G401 (cell line): ENCODE measurements around the gene CYP8B1. TPM values are rescaled to one million over a fixed set of nuclear protein-coding genes. Genes with fewer than 3 reads are reported as not detected.

Source experiments
- DNase-seq: peaks from one replicate; pipeline ENCODE4 v3.0.0-alpha.2; 2015; ENCODE audit warnings: low spot score
- in situ Hi-C: cut with HindIII; loops from 2 replicates; pipeline ENCODE4 v1.10.0; 2016; ENCODE audit warnings: low sequenced_read_pairs, mixed read lengths
- total RNA-seq: library from RNA; depleted of rRNA; stranded (reverse); fragments of >200 nt; shearing (Covaris generic); gene quantifications from 2 replicates; pipeline ENCODE4 v1.2.3, GENCODE V29; 2014; rRNA removed

The CYP8B1 gene
- total RNA-seq, 1 experiment from 2014 or later: not detected

DNA sequence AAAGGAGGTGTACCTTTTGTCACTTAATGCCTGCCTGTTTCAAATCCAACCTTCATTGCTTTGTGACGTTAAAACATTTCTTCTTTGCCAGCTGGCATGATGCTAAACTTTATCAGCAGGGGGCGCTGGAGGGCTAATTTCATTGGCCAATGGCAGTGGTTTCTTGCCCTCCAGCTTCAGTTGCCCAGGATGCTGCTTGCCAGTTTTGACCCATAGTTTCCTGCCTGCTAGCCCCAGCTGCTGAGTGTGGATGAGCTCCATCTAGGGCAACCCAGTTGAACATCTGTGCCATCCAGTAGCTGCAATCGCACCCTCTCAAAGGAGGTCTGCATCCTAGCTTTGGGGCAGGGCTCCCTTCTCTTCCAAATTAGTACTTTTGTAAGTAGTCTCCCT, 44.4 kb downstream of the CYP8B1 start:
- in situ Hi-C loops: no loop called here
- peak; percentile 26 for DNase-seq

DNA sequence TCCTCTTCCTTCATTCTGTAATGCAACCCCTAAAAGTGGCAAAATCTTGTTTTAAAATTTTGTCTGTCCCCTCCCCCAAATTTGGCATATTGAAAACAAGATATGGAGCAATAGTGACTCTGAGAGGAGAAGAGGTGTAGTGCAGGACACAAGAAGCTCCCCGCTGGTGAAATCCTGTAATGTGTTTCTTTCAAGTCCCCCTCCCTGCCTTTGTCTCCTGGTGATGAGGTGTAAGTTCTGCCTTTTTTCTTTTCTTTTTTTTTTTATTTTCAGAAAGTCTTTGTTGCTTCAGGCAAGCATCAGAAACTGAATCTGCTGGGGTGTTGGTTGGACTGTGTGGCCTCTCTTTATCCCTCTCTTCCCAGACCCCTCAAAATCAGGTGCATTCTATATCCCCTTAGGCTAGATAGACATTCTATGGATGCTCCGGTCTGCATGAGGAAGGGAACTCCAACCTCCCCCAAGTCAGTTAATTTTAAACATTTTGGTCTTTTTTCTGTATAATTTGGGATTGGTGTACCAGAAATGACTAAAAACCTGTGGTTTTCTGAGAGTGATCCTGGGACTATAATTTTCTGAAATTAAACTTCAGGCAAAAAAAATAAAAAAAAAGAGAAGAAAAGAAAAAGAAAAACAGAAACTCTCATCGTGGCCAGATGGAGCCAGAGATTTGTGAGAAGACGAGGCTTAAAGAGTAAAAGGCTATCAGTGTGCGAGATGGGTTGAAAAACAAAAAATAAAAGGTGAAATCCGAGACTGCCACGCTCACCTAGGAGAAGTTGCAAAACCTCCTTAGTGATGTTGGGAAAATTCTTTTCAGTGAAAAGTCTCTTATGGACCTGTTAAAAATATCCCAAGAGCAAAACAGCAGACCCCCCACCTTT, 45.0 kb downstream of the CYP8B1 start:
- in situ Hi-C loops: no loop called here

DNA sequence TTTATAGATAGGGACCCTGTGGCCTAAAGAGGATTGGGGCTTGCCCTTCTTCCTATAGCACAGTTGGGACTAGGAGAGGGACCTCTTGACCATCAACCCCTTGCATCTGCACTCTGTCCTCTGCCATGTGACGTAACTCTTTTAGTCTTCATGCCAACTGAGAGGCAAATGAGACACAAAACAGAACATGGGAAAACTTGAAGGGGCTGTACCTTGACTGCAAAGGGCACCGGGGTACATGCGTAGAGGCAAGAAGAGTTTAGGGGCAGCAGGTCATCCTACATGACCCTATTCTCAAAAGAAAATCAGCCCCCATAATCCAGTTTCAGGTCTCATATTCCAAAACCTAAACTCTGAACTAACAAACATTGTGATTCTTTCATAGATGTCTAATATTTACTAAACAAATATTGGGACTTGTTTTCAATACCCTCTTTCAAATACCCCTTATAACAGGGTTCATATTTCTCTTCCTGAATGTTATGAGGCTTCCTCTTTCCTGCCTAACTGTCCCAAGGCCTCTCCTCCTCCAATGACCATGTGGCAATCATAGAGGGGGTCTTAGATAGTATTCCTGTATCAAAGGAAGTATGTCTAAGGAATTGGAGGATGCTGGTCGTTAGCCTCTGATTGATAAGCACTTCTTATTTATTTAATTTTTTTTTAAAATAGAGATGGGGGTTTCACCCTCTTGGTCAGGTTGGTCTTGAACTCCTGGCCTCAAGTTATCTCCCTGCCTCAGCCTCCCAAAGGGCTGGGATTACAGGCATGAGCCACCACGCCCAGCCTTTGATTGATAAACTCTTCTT, 45.8 kb downstream of the CYP8B1 start:
- no peak for DNase-seq
- in situ Hi-C loops: no loop called here

More for the DNA sequence above, 45.0 kb downstream of the CYP8B1 start:
- DNase-seq: peak; percentile 3

DNA sequence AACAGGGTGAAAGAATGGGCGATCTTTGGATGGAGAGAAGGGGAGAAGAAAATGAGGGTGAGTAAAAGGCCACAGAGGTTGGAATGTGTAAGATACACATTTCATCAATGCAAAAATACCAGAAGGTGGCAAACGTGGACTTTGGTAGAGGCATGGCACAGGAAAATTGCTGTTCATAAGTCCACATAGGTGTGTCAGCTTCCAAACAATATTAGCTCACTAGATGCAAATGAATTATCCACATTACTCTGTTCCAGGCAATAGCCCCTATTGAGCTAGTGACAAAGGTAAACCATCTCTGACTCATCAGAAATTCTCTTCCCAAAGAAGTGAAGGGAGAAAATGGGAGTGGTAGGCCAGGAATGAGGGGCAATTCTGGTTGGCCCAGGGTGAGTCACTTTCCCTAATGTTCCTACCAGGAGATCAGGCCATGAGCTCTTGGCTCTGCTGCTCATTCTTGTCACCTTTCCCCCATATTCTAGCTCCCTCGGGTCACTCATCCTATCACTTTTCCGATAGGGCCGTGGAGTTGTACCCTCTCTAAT, 46.5 kb downstream of the CYP8B1 start:
- DNase-seq: no peak
- in situ Hi-C loops: no loop called here

DNA sequence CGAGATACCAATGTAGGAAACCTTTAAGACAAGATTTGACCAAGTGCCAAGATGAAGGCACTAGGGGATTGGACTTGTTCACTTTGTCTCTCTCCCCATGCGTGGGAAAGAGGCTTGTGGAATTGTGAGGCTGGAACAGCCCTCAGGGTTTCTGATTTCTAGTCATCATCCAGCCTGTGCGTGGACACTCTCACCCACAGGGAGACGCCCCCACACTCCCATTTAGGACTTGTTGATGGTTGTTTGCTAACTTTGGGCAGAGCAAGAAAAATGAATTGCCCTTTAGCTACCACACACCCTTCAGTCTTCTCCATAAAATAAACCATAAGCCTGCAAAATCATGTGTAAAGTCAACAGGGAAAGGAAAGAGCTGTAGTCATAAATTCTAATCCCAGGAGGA, 48.0 kb downstream of the CYP8B1 start:
- DNase-seq: no peak
- in situ Hi-C loops: no loop called here

DNA sequence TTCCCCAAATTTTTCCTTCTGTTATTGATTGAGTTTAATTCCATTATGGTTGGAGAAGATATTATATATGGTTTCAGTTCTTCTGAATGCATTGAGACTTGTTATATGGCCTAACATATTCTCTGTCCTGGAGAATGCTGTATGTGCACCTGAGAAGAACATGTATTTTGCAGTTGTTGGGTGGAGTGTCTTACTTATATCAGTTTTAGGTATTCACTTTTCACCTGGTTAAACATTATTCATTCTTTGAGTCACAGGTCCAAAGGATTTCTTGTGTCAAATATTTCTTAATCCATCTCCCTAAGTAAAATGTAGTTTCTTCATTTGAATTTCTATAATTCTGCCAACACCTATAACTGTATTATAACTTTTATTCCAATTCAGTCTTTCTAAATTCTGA, 48.7 kb downstream of the CYP8B1 start:
- in situ Hi-C loops: no loop called here
- DNase-seq: no peak

DNA sequence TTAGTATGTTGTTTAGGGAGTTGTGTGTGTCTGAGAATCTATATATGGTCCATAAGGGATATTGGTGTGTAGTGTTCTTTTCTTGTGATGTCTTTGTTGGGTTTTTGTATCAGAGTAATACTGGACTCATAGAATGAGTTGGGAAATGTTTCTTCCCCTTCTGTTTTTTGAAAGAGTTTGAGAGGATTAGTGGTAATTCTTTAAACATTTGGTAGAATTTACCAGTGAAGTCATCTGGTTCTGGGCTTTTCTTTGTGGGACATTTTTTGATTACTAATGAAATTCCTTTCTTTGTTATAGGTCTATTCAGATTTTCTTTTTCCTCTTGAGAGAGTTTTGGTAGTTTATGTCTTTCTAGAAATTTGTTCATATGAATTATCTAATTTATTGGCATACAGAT, 49.5 kb downstream of the CYP8B1 start:
- no peak for DNase-seq
- in situ Hi-C loops: no loop called here

DNA sequence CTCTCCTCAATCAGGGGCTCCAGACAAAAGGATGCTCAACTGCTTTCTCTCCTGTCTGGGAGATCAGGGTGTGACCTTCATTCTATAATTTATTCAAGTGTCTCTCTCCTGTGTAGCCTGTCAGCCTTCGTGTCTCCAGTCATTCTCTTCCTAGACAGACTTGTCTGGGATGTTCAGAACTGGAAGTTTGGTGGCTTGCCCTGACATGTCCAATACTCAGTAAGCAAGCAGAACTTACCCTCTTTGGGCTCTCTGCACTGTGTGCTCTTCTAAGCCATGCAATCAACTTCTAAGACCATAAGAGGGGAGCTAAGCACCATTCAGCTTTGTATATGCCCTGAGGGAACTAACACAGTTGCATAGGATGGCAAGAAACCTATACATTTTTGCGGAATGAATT, 52.3 kb downstream of the CYP8B1 start:
- in situ Hi-C loops: no loop called here
- DNase-seq: no peak

DNA sequence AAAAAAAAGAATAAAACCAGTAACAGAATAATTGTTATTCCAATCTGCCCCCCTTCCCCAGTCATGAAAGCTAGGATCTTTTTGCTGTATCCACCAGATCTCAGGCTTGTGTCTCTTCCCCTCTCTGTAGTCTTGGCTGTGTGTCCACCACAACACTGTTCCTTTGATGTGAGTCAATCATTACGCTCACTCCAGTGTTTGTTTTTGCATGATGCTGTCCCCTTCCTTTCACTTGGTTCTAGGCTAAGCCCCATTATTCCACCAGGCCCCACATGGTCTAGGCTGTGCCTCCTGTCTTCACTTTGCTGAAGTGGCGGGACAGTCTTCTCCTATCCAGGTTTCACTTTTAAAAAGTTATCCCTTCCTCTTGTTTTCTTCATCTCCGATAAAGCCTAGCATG, 52.9 kb downstream of the CYP8B1 start:
- no peak for DNase-seq
- in situ Hi-C loops: no loop called here

Other genes with a start within 250 kb of the CYP8B1 start
- gene ZBTB47, start 222.2 kb downstream of the CYP8B1 start, total RNA-seq: 12.7 and 16.1 TPM in 2 replicates
- not detected in 2 replicates for gene KLHL40, start 190.3 kb downstream of the CYP8B1 start, total RNA-seq
- not detected in 2 replicates for gene HHATL, start 173.1 kb downstream of the CYP8B1 start, total RNA-seq
- gene CCDC13, start 102.6 kb downstream of the CYP8B1 start, total RNA-seq: 1.4 and 3.3 TPM in 2 replicates
- gene HIGD1A, start 71.4 kb downstream of the CYP8B1 start, total RNA-seq: 239 and 240 TPM in 2 replicates
- gene ACKR2, start 66.4 kb downstream of the CYP8B1 start, total RNA-seq: not detected in 2 replicates
- gene ZNF662, start 30.3 kb upstream of the CYP8B1 start, total RNA-seq: not detected in 2 replicates
- not detected in 2 replicates for gene GASK1A, start 103.4 kb upstream of the CYP8B1 start, total RNA-seq
- 21.9 and 24.6 TPM in 2 replicates for gene POMGNT2, start 230.2 kb upstream of the CYP8B1 start, total RNA-seq